Loucy (cell line): Measurements from ENCODE around the gene ETFA.

ENCODE experiments used
- H2AFZ ChIP-seq: fragments of 200-600 bp; sonication (generic); 2 replicates; pipeline ENCODE4 v1.6.0; 2016; ENCODE audit warnings: antibody characterized with exemption, mild to moderate bottlenecking, low read length, moderate library complexity
- H3F3A ChIP-seq: fragments of 200-600 bp; 2 replicates; pipeline ENCODE4 v1.6.0; 2016; ENCODE audit warnings: antibody characterized with exemption, low read depth, mild to moderate bottlenecking
- H3K27me3 ChIP-seq: fragments of 200-600 bp; sonication (generic); 2 replicates; pipeline ENCODE4 v1.6.1; 2014; ENCODE audit warnings: low read length, mild to moderate bottlenecking; ENCODE audit not compliant: insufficient read depth, poor library complexity, severe bottlenecking
- H3K36me3 ChIP-seq: fragments of 200-600 bp; sonication (generic); 2 replicates; pipeline ENCODE4 v1.6.1; 2016; ENCODE audit warnings: low read length; ENCODE audit not compliant: insufficient read depth
- H3K4me1 ChIP-seq: fragments of 200-600 bp; sonication (generic); 2 replicates; pipeline ENCODE4 v1.5.1; 2014; ENCODE audit warnings: low read length, mild to moderate bottlenecking; ENCODE audit not compliant: insufficient read depth, poor library complexity, severe bottlenecking
- H3K4me2 ChIP-seq: fragments of 200-600 bp; sonication (generic); 2 replicates; pipeline ENCODE4 v1.6.0; 2014; ENCODE audit warnings: antibody characterized with exemption, low read length, low read depth, mild to moderate bottlenecking; ENCODE audit not compliant: poor library complexity, severe bottlenecking
- H3K4me3 ChIP-seq: fragments of 200-600 bp; sonication (generic); 2 replicates; pipeline ENCODE4 v1.5.1; 2014; ENCODE audit warnings: low read length, mild to moderate bottlenecking, mixed read lengths; ENCODE audit not compliant: poor library complexity, severe bottlenecking
- H3K79me2 ChIP-seq: fragments of 200-600 bp; sonication (generic); 2 replicates; pipeline ENCODE4 v1.6.1; 2014; ENCODE audit warnings: low read length; ENCODE audit not compliant: insufficient read depth
- H3K9ac ChIP-seq: fragments of 200-600 bp; sonication (generic); 2 replicates; pipeline ENCODE4 v1.6.0; 2014; ENCODE audit warnings: mild to moderate bottlenecking, low read depth, low read length, moderate library complexity; ENCODE audit not compliant: poor library complexity, severe bottlenecking
- H3K9me2 ChIP-seq: fragments of 200-600 bp; sonication (generic); replicated peaks from 2 replicates; pipeline ENCODE4 v1.6.1; 2016; ENCODE audit warnings: low read depth, low read length, mixed read lengths
- H3K9me3 ChIP-seq: fragments of 200-600 bp; sonication (generic); 2 replicates; pipeline ENCODE4 v1.6.1; 2014; ENCODE audit warnings: mild to moderate bottlenecking, antibody characterized with exemption, low read length, low read depth; ENCODE audit not compliant: insufficient read depth
- H4K20me1 ChIP-seq: fragments of 200-600 bp; sonication (generic); 2 replicates; pipeline ENCODE4 v1.6.0; 2014; ENCODE audit warnings: antibody characterized with exemption, low read length, mild to moderate bottlenecking; ENCODE audit not compliant: insufficient read depth, poor library complexity, severe bottlenecking
- EZH2phosphoT487 ChIP-seq: fragments of 200-600 bp; IDR thresholded peaks from 2 replicates; pipeline ENCODE4 v1.6.1; 2018; ENCODE audit warnings: antibody characterized with exemption, mild to moderate bottlenecking, moderate library complexity, borderline replicate concordance
- TF ChIP-seq, protein P1 (sequence below): fragments of 200-600 bp; sonication (generic); conservative IDR thresholded peaks from 2 replicates; pipeline ENCODE4 v1.5.1; 2014; ENCODE audit warnings: mild to moderate bottlenecking, antibody characterized with exemption, low read length

The ETFA gene

GRCh38 chr15:76208084-76208785, 103.0 kb downstream of the ETFA start:
- H3K9me2 ChIP-seq: no peaks in the 10 kb centered on the region
- no peaks in the 10 kb centered on the region for H3K4me1 ChIP-seq
- no peaks in the 10 kb centered on the region for H3F3A ChIP-seq
- H3K9ac ChIP-seq: no peak overlapping the region
- peaks cover 39% of the 10 kb centered on the region; the same call in 1 of the 2 replicates for H3K36me3 ChIP-seq
- no peak for TF ChIP-seq EZH2phosphoT487
- TF ChIP-seq, protein P1, sequence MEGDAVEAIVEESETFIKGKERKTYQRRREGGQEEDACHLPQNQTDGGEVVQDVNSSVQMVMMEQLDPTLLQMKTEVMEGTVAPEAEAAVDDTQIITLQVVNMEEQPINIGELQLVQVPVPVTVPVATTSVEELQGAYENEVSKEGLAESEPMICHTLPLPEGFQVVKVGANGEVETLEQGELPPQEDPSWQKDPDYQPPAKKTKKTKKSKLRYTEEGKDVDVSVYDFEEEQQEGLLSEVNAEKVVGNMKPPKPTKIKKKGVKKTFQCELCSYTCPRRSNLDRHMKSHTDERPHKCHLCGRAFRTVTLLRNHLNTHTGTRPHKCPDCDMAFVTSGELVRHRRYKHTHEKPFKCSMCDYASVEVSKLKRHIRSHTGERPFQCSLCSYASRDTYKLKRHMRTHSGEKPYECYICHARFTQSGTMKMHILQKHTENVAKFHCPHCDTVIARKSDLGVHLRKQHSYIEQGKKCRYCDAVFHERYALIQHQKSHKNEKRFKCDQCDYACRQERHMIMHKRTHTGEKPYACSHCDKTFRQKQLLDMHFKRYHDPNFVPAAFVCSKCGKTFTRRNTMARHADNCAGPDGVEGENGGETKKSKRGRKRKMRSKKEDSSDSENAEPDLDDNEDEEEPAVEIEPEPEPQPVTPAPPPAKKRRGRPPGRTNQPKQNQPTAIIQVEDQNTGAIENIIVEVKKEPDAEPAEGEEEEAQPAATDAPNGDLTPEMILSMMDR: no peak
- H3K9me3 ChIP-seq: no peaks in the 10 kb centered on the region
- H3K27me3 ChIP-seq: no peaks in the 10 kb centered on the region
- no peak overlapping the region for H2AFZ ChIP-seq
- no peak overlapping the region for H3K4me3 ChIP-seq
- H3K4me2 ChIP-seq: no peak overlapping the region
- no peaks in the 10 kb centered on the region for H3K79me2 ChIP-seq
- no peaks in the 10 kb centered on the region for H4K20me1 ChIP-seq

- Histone ChIP-seq H2AFZ (no peak overlapping the region), H3K27me3 (no peaks in the 10 kb centered on the region), H3K9me2 (no peaks in the 10 kb centered on the region), H3K4me1 (no peaks in the 10 kb centered on the region), H3K4me3 (no peak overlapping the region), H3K36me3 (peaks cover 22% of the 10 kb centered on the region; the same call in 1 of the 2 replicates), H3K9ac (no peak overlapping the region), H3F3A (no peaks in the 10 kb centered on the region), H3K79me2 (no peaks in the 10 kb centered on the region), H3K4me2 (no peak overlapping the region), H3K9me3 (no peaks in the 10 kb centered on the region), H4K20me1 (no peaks in the 10 kb centered on the region)
- TF ChIP-seq, protein P1: no peak
- TF ChIP-seq EZH2phosphoT487: no peak
Measured at GRCh38 chr15:76206325-76206976, 104.8 kb downstream of the ETFA start.

DNA sequence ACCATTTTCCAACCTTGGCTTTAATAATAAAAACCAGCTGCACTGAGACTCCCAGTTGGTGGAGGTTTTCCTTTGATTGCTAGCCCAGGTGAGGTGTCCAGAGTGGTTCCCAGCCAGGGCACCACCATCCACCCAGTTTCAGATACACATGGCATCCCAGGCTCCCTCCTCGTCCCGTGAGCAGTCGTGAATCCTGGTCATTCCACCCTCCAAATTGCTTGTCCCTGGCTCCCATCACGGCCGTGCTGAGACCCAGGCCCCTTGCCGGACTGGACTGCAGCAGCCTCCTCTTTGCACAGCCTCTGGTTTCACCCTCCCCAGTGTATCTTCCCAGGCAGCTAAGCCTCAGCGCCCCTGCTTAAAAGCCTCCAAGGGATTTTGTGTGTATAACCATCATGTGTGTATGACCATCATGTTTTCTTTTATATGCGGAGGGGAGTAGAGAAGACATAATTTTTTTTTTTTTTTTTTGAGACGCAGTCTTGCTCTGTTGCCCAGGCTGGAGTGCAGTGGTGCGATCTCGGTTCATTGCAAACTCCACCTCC, 106.3 kb downstream of the ETFA start:
- Histone ChIP-seq H3K4me3 (no peak overlapping the region), H4K20me1 (no peaks in the 10 kb centered on the region), H3K79me2 (no peaks in the 10 kb centered on the region), H3K4me2 (no peak overlapping the region), H3F3A (no peaks in the 10 kb centered on the region), H3K36me3 (peaks cover 7% of the 10 kb centered on the region; the same call in 1 of the 2 replicates), H3K9me3 (no peaks in the 10 kb centered on the region), H3K27me3 (no peaks in the 10 kb centered on the region), H3K4me1 (no peaks in the 10 kb centered on the region), H3K9ac (no peak overlapping the region), H2AFZ (no peak overlapping the region), H3K9me2 (no peaks in the 10 kb centered on the region)
- no peak for TF ChIP-seq EZH2phosphoT487
- TF ChIP-seq, protein P1: no peak
